ENCODE measurements around the gene NTM.

Gene NTM

GRCh38 chr11:132032555-132032954 is 662.1 kb downstream of the NTM start:
- no peak for DNase-seq (ENCODE audit: low spot score in 2 of 2)
- no peaks in the 10 kb centered on the region for H3K4me1 Mint-ChIP-seq
- H3K36me3 Mint-ChIP-seq (ENCODE audit: insufficient read depth) = no peaks in the 10 kb centered on the region
- no peak for ATAC-seq (replicated peaks; ENCODE audit: extremely low read depth, poor library complexity, severe bottlenecking)
- H3K9me3 Mint-ChIP-seq = no peaks in the 10 kb centered on the region
- no peaks in the 10 kb centered on the region for H3K27me3 Mint-ChIP-seq
- no peak overlapping the region for H3K27ac Mint-ChIP-seq (ENCODE audit: low read depth)
- no peak overlapping the region for H3K4me3 Mint-ChIP-seq

DNA sequence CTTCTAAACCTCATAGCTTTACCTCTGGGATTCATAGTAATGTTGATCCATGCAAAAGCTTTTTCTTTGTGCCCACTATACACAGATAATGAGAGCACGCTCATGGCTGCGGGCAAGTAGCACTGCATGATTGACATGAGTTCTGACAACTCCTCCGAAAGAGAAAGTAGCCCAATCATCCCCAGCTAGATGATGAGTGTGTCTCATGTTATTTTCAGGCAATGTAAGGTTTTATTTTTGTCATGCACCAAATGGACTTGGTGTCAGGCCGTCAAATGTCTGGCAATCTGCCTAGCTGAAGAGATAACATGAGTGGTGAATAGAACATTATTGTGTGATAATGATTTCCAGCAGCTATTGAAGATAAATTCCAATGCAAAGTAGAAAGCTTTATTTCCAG is 662.6 kb downstream of the NTM start:
- H3K4me3 Mint-ChIP-seq = no peak overlapping the region
- ATAC-seq (replicated peaks; ENCODE audit: extremely low read depth, poor library complexity, severe bottlenecking) (no peak), DNase-seq (ENCODE audit: low spot score in 2 of 2) (no peak)
- no peaks in the 10 kb centered on the region for H3K27me3 Mint-ChIP-seq
- no peaks in the 10 kb centered on the region for H3K9me3 Mint-ChIP-seq
- H3K36me3 Mint-ChIP-seq (ENCODE audit: insufficient read depth) = no peaks in the 10 kb centered on the region
- H3K4me1 Mint-ChIP-seq = no peaks in the 10 kb centered on the region
- H3K27ac Mint-ChIP-seq (ENCODE audit: low read depth) = no peak overlapping the region

- DNase-seq (ENCODE audit: low spot score in 2 of 2) (no peak), ATAC-seq (replicated peaks; ENCODE audit: extremely low read depth, poor library complexity, severe bottlenecking) (no peak)
- H3K4me3 Mint-ChIP-seq = no peak overlapping the region
- no peaks in the 10 kb centered on the region for H3K36me3 Mint-ChIP-seq (ENCODE audit: insufficient read depth)
- H3K27ac Mint-ChIP-seq (ENCODE audit: low read depth) = no peak overlapping the region
- H3K4me1 Mint-ChIP-seq = no peaks in the 10 kb centered on the region
- H3K27me3 Mint-ChIP-seq = no peaks in the 10 kb centered on the region
- H3K9me3 Mint-ChIP-seq = peaks cover 7% of the 10 kb centered on the region
Observed at GRCh38 chr11:132035228-132035627, 664.8 kb downstream of the NTM start.

DNA sequence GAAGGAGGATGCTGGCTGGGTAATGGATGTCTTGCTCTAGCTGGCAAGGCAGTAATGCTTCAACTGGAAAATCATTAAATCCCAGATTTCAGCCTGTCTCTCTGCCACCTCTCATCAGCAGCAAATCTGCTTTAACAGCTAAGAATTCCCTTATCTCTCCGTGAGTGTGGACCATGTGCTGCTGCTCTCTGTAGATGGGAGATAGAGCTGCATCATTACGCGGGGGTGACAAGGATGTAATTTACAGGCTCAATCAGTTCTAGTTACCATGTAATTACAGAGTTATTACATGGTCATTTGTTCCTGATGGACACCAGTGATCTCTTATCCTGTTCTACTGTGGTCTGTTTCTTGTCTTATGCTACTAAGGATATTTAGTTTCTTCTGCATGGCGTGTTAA is 665.4 kb downstream of the NTM start:
- Mint-ChIP-seq H3K36me3 (ENCODE audit: insufficient read depth) (no peaks in the 10 kb centered on the region), H3K27me3 (no peaks in the 10 kb centered on the region), H3K4me1 (no peaks in the 10 kb centered on the region), H3K4me3 (no peak overlapping the region), H3K27ac (ENCODE audit: low read depth) (no peak overlapping the region), H3K9me3 (peaks cover 7% of the 10 kb centered on the region)
- ATAC-seq (replicated peaks; ENCODE audit: extremely low read depth, poor library complexity, severe bottlenecking) (no peak), DNase-seq (ENCODE audit: low spot score in 2 of 2) (no peak)

DNA sequence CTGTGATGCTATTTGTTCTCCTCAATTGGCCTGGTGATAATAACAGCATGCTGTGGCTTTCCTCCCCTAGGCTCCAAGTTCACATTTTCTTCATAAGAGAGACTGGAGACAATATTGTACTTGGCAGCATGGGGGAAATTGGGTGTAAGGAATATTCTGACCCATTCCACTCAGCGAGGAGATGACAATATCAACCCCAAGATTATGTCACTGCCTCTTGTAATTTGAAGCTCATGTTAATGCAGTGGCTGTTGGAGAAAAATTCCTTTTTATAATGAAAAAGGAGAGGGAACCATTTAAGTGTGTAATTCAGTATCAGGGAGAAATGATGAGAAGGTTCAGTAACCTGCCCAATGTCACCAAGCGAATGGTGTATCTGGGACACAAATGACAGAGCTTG is 665.8 kb downstream of the NTM start:
- Mint-ChIP-seq H3K4me3 (no peak overlapping the region), H3K36me3 (ENCODE audit: insufficient read depth) (no peaks in the 10 kb centered on the region), H3K9me3 (peaks cover 7% of the 10 kb centered on the region), H3K27ac (ENCODE audit: low read depth) (no peak overlapping the region), H3K4me1 (no peaks in the 10 kb centered on the region), H3K27me3 (no peaks in the 10 kb centered on the region)
- DNase-seq (ENCODE audit: low spot score in 2 of 2) (no peak), ATAC-seq (replicated peaks; ENCODE audit: extremely low read depth, poor library complexity, severe bottlenecking) (no peak)

DNA sequence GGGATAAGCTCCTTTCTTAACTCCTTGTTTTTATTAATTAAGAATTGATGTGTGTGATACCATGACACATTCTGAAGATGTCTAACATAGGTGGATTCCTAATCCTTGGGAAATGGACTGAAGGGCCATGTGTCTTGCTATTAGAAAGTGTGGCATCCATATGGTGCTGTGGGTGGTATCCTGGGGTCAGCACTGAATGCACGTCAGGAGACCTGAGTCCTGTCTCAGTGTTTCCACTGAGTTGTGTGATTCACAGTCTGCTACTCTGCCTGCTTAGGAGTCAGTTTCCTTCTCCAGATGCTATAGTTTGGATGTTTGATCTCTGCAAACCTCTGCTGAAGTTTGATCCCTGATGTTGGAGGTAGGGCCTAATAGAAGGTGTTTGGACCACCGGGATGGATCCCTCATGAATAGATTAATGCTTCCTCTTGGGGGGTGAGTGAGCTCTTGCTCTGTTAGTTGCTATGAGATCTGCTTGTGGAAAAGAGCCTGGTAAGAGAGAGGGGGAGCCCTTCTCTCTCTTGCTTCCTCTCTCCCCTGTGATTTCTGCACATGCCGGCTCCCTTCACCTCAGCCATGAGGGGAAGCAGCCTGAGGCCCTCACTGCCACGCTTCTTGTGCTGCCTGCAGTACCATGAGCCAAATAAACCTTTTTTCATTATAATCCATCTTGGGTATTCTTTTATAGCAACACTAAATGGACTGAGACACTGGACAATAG is 666.5 kb downstream of the NTM start:
- no peaks in the 10 kb centered on the region for H3K27me3 Mint-ChIP-seq
- H3K27ac Mint-ChIP-seq (ENCODE audit: low read depth) = no peak overlapping the region
- no peak for ATAC-seq (replicated peaks; ENCODE audit: extremely low read depth, poor library complexity, severe bottlenecking)
- H3K4me3 Mint-ChIP-seq = no peak overlapping the region
- no peaks in the 10 kb centered on the region for H3K4me1 Mint-ChIP-seq
- DNase-seq (ENCODE audit: low spot score in 2 of 2) = no peak
- H3K9me3 Mint-ChIP-seq = peaks cover 7% of the 10 kb centered on the region
- no peaks in the 10 kb centered on the region for H3K36me3 Mint-ChIP-seq (ENCODE audit: insufficient read depth)

- ATAC-seq (replicated peaks; ENCODE audit: extremely low read depth, poor library complexity, severe bottlenecking) (no peak), DNase-seq (ENCODE audit: low spot score in 2 of 2) (no peak)
- Mint-ChIP-seq H3K27me3 (no peaks in the 10 kb centered on the region), H3K27ac (ENCODE audit: low read depth) (no peak overlapping the region), H3K4me1 (no peaks in the 10 kb centered on the region), H3K36me3 (ENCODE audit: insufficient read depth) (no peaks in the 10 kb centered on the region), H3K9me3 (peaks cover 7% of the 10 kb centered on the region), H3K4me3 (no peak overlapping the region)
Observed at GRCh38 chr11:132037467-132037862, 667.0 kb downstream of the NTM start.

- Mint-ChIP-seq H3K9me3 (peaks cover 7% of the 10 kb centered on the region), H3K27ac (ENCODE audit: low read depth) (no peak overlapping the region), H3K27me3 (no peaks in the 10 kb centered on the region), H3K4me3 (no peak overlapping the region), H3K36me3 (ENCODE audit: insufficient read depth) (no peaks in the 10 kb centered on the region), H3K4me1 (no peaks in the 10 kb centered on the region)
- DNase-seq (ENCODE audit: low spot score in 2 of 2) (no peak), ATAC-seq (replicated peaks; ENCODE audit: extremely low read depth, poor library complexity, severe bottlenecking) (no peak)
Observed at GRCh38 chr11:132037956-132038355, 667.5 kb downstream of the NTM start.

DNA sequence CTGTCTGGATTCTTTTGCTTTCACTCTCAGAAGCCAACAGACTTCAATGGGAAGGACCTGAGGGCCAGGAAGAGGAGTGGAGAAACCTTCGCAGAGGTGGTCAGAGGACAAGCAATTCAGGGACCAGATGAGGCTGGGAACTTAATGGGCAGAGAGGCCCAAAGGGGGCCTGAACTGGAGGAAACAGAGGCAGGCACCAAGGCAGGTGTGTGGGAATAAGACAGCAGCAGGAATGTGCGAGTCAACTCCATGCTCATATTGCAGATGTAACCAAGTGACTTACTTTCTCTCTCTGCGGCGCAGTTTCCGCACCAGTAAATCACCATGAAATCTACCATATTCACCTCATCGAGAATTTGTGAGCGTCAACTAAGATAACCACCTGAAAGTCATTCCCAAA is 669.1 kb downstream of the NTM start:
- DNase-seq (ENCODE audit: low spot score in 2 of 2) (no peak), ATAC-seq (replicated peaks; ENCODE audit: extremely low read depth, poor library complexity, severe bottlenecking) (no peak)
- H3K9me3 Mint-ChIP-seq = peaks cover 7% of the 10 kb centered on the region
- H3K36me3 Mint-ChIP-seq (ENCODE audit: insufficient read depth) = no peaks in the 10 kb centered on the region
- H3K27me3 Mint-ChIP-seq = no peaks in the 10 kb centered on the region
- no peak overlapping the region for H3K27ac Mint-ChIP-seq (ENCODE audit: low read depth)
- no peaks in the 10 kb centered on the region for H3K4me1 Mint-ChIP-seq
- no peak overlapping the region for H3K4me3 Mint-ChIP-seq

DNA sequence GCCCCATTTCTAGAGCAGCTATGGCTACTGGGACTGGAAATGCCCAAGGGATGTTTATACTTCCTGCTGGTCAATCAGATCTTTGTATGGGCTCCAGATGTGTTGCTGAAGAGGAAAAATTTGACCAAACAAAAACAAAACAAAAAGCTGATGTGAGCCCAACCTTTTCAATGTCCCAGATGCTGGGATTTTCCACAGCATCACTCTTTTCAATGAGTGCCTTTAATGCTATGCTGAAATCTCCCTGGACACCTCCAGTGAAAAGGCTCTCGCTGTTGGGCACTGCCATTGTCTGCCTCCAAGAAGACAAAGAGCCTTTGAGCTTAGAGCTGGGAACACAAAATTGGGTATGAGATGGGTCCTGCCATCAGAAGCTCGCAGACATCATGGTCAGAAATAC is 671.9 kb downstream of the NTM start:
- Mint-ChIP-seq H3K36me3 (ENCODE audit: insufficient read depth) (no peaks in the 10 kb centered on the region), H3K9me3 (peaks cover 7% of the 10 kb centered on the region), H3K4me1 (no peaks in the 10 kb centered on the region), H3K4me3 (no peak overlapping the region), H3K27me3 (no peaks in the 10 kb centered on the region), H3K27ac (ENCODE audit: low read depth) (no peak overlapping the region)
- DNase-seq (ENCODE audit: low spot score in 2 of 2) = no peak
- no peak for ATAC-seq (replicated peaks; ENCODE audit: extremely low read depth, poor library complexity, severe bottlenecking)

DNA sequence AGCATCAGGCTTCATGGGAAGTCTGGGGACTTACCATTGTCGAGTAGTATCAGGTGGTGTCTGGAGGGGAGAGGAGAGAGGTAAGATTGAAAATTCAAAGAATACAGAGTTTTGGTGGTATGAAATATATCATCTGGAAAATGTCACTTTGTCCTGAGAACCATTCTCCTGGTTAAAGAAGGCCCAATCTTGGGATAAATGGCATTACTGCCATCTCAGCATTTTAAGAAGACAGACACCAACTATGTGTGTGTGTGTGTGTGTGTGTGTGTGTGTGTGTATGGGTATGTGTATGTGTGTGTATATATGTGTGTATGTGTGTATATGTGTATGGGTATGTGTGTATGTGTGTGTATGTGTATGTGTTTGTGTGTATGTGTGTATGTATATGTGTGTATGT is 673.3 kb downstream of the NTM start:
- no peak overlapping the region for H3K27ac Mint-ChIP-seq (ENCODE audit: low read depth)
- H3K4me3 Mint-ChIP-seq = no peak overlapping the region
- no peak for DNase-seq (ENCODE audit: low spot score in 2 of 2)
- no peaks in the 10 kb centered on the region for H3K36me3 Mint-ChIP-seq (ENCODE audit: insufficient read depth)
- peaks cover 7% of the 10 kb centered on the region for H3K9me3 Mint-ChIP-seq
- ATAC-seq (replicated peaks; ENCODE audit: extremely low read depth, poor library complexity, severe bottlenecking) = no peak
- no peaks in the 10 kb centered on the region for H3K27me3 Mint-ChIP-seq
- no peaks in the 10 kb centered on the region for H3K4me1 Mint-ChIP-seq

GRCh38 chr11:132045107-132045506 is 674.7 kb downstream of the NTM start:
- H3K36me3 Mint-ChIP-seq (ENCODE audit: insufficient read depth) = no peaks in the 10 kb centered on the region
- DNase-seq (ENCODE audit: low spot score in 2 of 2) = no peak
- no peak overlapping the region for H3K27ac Mint-ChIP-seq (ENCODE audit: low read depth)
- H3K9me3 Mint-ChIP-seq = peaks cover 9% of the 10 kb centered on the region
- ATAC-seq (replicated peaks; ENCODE audit: extremely low read depth, poor library complexity, severe bottlenecking) = no peak
- no peaks in the 10 kb centered on the region for H3K27me3 Mint-ChIP-seq
- no peak overlapping the region for H3K4me3 Mint-ChIP-seq
- no peaks in the 10 kb centered on the region for H3K4me1 Mint-ChIP-seq

- Mint-ChIP-seq H3K9me3 (peaks cover 9% of the 10 kb centered on the region), H3K4me1 (no peaks in the 10 kb centered on the region), H3K27me3 (no peaks in the 10 kb centered on the region), H3K27ac (ENCODE audit: low read depth) (no peak overlapping the region), H3K36me3 (ENCODE audit: insufficient read depth) (no peaks in the 10 kb centered on the region), H3K4me3 (no peak overlapping the region)
- ATAC-seq (replicated peaks; ENCODE audit: extremely low read depth, poor library complexity, severe bottlenecking) = no peak
- no peak for DNase-seq (ENCODE audit: low spot score in 2 of 2)
Observed at GRCh38 chr11:132046288-132046865, 676.0 kb downstream of the NTM start.

Measured in central memory CD8-positive, alpha-beta T cell (primary cell).